CD4-positive, alpha-beta T cell (primary cell): ENCODE results near the gene TUBB. TPM values are rescaled to one million over a fixed set of nuclear protein-coding genes. Genes with fewer than 3 reads are reported as not detected.
"Not testable (repeated sequence)": the region's sequence is repeated elsewhere in the genome, so short reads cannot be mapped to it uniquely, and the experiment has no call there.

Experiments used
- ATAC-seq: fragments of 200-7000 bp; cut with Tn5 transposase; one replicate; pipeline ENCODE4 v1.10.0; 2022; ENCODE audit warnings: mild to moderate bottlenecking; ENCODE audit not compliant: poor library complexity
- CTCF ChIA-PET: fragments of 350-600 bp; sonication (Branson Sonifier 250); formaldehyde crosslinking; loops from one replicate; lab custom pipeline; 2021; ENCODE audit warnings: antibody characterized with exemption, inconsistent platforms; lab: Charles Lee
- POLR2A ChIA-PET: fragments of 350-600 bp; sonication (Branson Sonifier 250); formaldehyde crosslinking; loops from one replicate; lab custom pipeline; 2021; ENCODE audit warnings: antibody characterized with exemption, inconsistent platforms; lab: Charles Lee
- DNase-seq, 14 experiments: peaks; one replicate each; pipeline ENCODE4 v3.0.0-alpha.2; 2013 to 2020; ENCODE audit warnings: mixed read lengths in 2 of 14
- H3K27ac ChIP-seq, 2 donors: one replicate each; pipeline versions ENCODE4 v1.5.1 to v1.7.0; 2013; ENCODE audit warnings: low read length in 2 of 2, low read depth in 1 of 2, mild to moderate bottlenecking in 1 of 2
- H3K27me3 ChIP-seq, 2 experiments: 1 replicate in 1 of 2; 2 replicates in 1 of 2; pipeline versions ENCODE4 v1.6.1 to v1.7.0; 2013; ENCODE audit warnings: low read length in 2 of 2, control low read depth in 1 of 2, mild to moderate bottlenecking in 1 of 2, moderate library complexity in 1 of 2; ENCODE audit not compliant: insufficient read depth in 2 of 2, control insufficient read depth in 1 of 2
- H3K36me3 ChIP-seq: one replicate; pipeline ENCODE4 v1.6.1; 2013; ENCODE audit warnings: low read length, control low read depth; ENCODE audit not compliant: insufficient read depth
- H3K4me1 ChIP-seq: one replicate; pipeline ENCODE4 v1.6.1; 2013; ENCODE audit warnings: low read length, control low read depth; ENCODE audit not compliant: insufficient read depth
- H3K4me3 ChIP-seq: one replicate; pipeline ENCODE4 v1.5.1; 2013; ENCODE audit warnings: mild to moderate bottlenecking, low read length, moderate library complexity
- H3K9me3 ChIP-seq, 2 experiments: 1 replicate in 1 of 2; 2 replicates in 1 of 2; pipeline versions ENCODE4 v1.6.1 to v1.7.0; 2013; ENCODE audit warnings: low read length in 2 of 2, mild to moderate bottlenecking in 2 of 2, control low read depth in 1 of 2, moderate library complexity in 1 of 2; ENCODE audit not compliant: control insufficient read depth in 1 of 2, insufficient read depth in 1 of 2
- H3K27ac Mint-ChIP-seq: one replicate; pipeline ENCODE4 v1.8.0; 2020; ENCODE audit warnings: mixed read lengths
- H3K27me3 Mint-ChIP-seq: one replicate; pipeline ENCODE4 v1.8.0; 2021; ENCODE audit warnings: mixed read lengths
- H3K36me3 Mint-ChIP-seq: one replicate; pipeline ENCODE4 v1.8.0; 2021; ENCODE audit warnings: low read depth, mixed read lengths
- H3K4me1 Mint-ChIP-seq: one replicate; pipeline ENCODE4 v1.8.0; 2021; ENCODE audit warnings: low read depth, mixed read lengths
- H3K4me3 Mint-ChIP-seq: one replicate; pipeline ENCODE4 v1.8.0; 2020; ENCODE audit warnings: mild to moderate bottlenecking, mixed read lengths
- H3K9me3 Mint-ChIP-seq: one replicate; pipeline ENCODE4 v1.8.0; 2020; ENCODE audit warnings: mixed read lengths
- CTCF ChIP-seq: fragments of 200-600 bp; IDR thresholded peaks from one replicate; pipeline ENCODE4 v1.8.0; 2022; ENCODE audit warnings: antibody characterized with exemption, mild to moderate bottlenecking
- intact Hi-C, 2 experiments: fragments of 100-400 bp; cut with DNase I in 1 of 2; cut with micrococcal nuclease in 1 of 2; formaldehyde crosslinking; loops; one replicate each; pipeline versions ENCODE4 v1.15.1 to v1.9.0; 2023 to 2025; cut with DNase I, micrococcal nuclease
- total RNA-seq, 174 experiments: library from RNA in 2 of 174; stranded (reverse) in 2 of 174; gene quantifications; one replicate each; pipeline ENCODE4 v1.2.3 and lab custom pipeline; 2021 to 2026

Gene TUBB
- total RNA-seq, 2 experiments from 2014 or later = 76.0 to 78.4 TPM

GRCh38 chr6:30714263-30714662 lies 5.9 kb upstream of the TUBB start:
- intact Hi-C loops = no loop called here
- DNase-seq (no peak), ATAC-seq (no peak)
- Mint-ChIP-seq H3K9me3 (no peaks in the 10 kb centered on the region), H3K36me3 (peaks cover 73% of the 10 kb centered on the region), H3K27ac (no peak overlapping the region), H3K4me1 (peaks cover 25% of the 10 kb centered on the region), H3K27me3 (no peaks in the 10 kb centered on the region), H3K4me3 (no peak overlapping the region)
- TF ChIP-seq CTCF = no peak
- ChIA-PET CTCF (interaction anchor here (20.2 kb wide), 1 partner anchor 36 kb away, joined by 526 read pairs; the partner anchor contains the start of gene DHX16), POLR2A (no interaction called here)
- Histone ChIP-seq H3K27ac (no peak overlapping the region), H3K4me1 (peaks cover 27% of the 10 kb centered on the region), H3K4me3 (no peak overlapping the region), H3K9me3 (no peaks in the 10 kb centered on the region), H3K36me3 (peaks cover 39% of the 10 kb centered on the region), H3K27me3 (no peaks in the 10 kb centered on the region)

- Mint-ChIP-seq H3K27me3 (no peaks in the 10 kb centered on the region), H3K4me3 (peak overlapping the region; percentile 95), H3K9me3 (no peaks in the 10 kb centered on the region), H3K36me3 (peaks cover 72% of the 10 kb centered on the region), H3K4me1 (peaks cover 41% of the 10 kb centered on the region), H3K27ac (peak overlapping the region; percentile 96)
- ChIA-PET CTCF (interaction anchor here (0.6 to 20.2 kb wide), 7 partner anchors 15 to 174 kb away, joined by 3 to 526 read pairs (median 4); partner anchors contain the start of genes DHX16 and MRPS18B), POLR2A (interaction anchor here (0.6 to 11.0 kb wide), 27 partner anchors 10 to 1097 kb away, joined by 3 to 381 read pairs (median 4); partner anchors contain the start of genes ABCF1, DHX16, GNL1 and MRPS18B)
- H3K4me1 ChIP-seq = peaks cover 37% of the 10 kb centered on the region
- ATAC-seq (no peak), DNase-seq (no peak)
- H3K9me3 ChIP-seq = no peaks in the 10 kb centered on the region
- TF ChIP-seq CTCF = no peak
- intact Hi-C loops = loop anchor here (1.0 to 5.0 kb wide), 3 partner anchors 30 to 228 kb away; partner anchors contain the start of genes GNL1 (in 1 of the 2), HLA-E (in 1 of the 2) and PRR3 (in 1 of the 2)
- peak overlapping the region; percentile 86 to 90 for H3K27ac ChIP-seq
- peaks cover 26% of the 10 kb centered on the region for H3K36me3 ChIP-seq
- no peaks in the 10 kb centered on the region for H3K27me3 ChIP-seq
- H3K4me3 ChIP-seq = peak overlapping the region; percentile 81
Observed at GRCh38 chr6:30716879-30717128, 3.3 kb upstream of the TUBB start.

GRCh38 chr6:30717129-30717844 lies 2.9 kb upstream of the TUBB start, which contains the start of gene MDC1:
Gene MDC1 (minus strand): TSS chr6:30717281. CDS start chr6:30715175, 2,106 bp downstream.
- Mint-ChIP-seq H3K27me3 (no peaks in the 10 kb centered on the region), H3K27ac (peak within 1 kb of the TSS; percentile 96), H3K36me3 (peaks cover 68% of the 10 kb centered on the region), H3K4me3 (peak within 1 kb of the TSS; percentile 95), H3K4me1 (peaks cover 45% of the 10 kb centered on the region), H3K9me3 (no peaks in the 10 kb centered on the region)
- H3K36me3 ChIP-seq = peaks cover 22% of the 10 kb centered on the region
- no peaks in the 10 kb centered on the region for H3K27me3 ChIP-seq
- TF ChIP-seq CTCF = peak; percentile 45
- POLR2A ChIA-PET = interaction anchor here (0.5 to 11.0 kb wide), 30 partner anchors 9 to 1097 kb away, joined by 3 to 381 read pairs (median 4); partner anchors contain the start of genes ABCF1, DHX16, GNL1 and MRPS18B
- H3K4me3 ChIP-seq = peak within 1 kb of the TSS; percentile 81
- peak; percentile 96 to 100 (median 98) for DNase-seq
- peak; percentile 73 for ATAC-seq
- peaks cover 42% of the 10 kb centered on the region for H3K4me1 ChIP-seq
- CTCF ChIA-PET = interaction anchor here (0.6 to 20.2 kb wide), 8 partner anchors 8 to 174 kb away, joined by 3 to 526 read pairs (median 4); partner anchors contain the start of genes DHX16 and MRPS18B
- H3K27ac ChIP-seq = peak within 1 kb of the TSS; percentile 86 to 90
- intact Hi-C loops = loop anchor here (1.0 to 5.0 kb wide), 3 partner anchors 30 to 228 kb away; partner anchors contain the start of genes GNL1 (in 1 of the 2), HLA-E (in 1 of the 2) and PRR3 (in 1 of the 2)
- no peaks in the 10 kb centered on the region for H3K9me3 ChIP-seq

- peaks cover 50% of the 10 kb centered on the region for H3K4me1 ChIP-seq
Observed at GRCh38 chr6:30717845-30718720, 2.1 kb upstream of the TUBB start.

More at GRCh38 chr6:30717845-30718720, 2.1 kb upstream of the TUBB start:
- DNase-seq = peak in 1 of 14 experiments; percentile 2
- POLR2A ChIA-PET = interaction anchor here (0.7 to 11.0 kb wide), 17 partner anchors 9 to 505 kb away, joined by 3 to 381 read pairs (median 8); partner anchors contain the start of genes ABCF1, DHX16, GNL1 and MRPS18B
- peak overlapping the region; percentile 96 for H3K27ac Mint-ChIP-seq
- peaks cover 53% of the 10 kb centered on the region for H3K4me1 Mint-ChIP-seq
- Histone ChIP-seq H3K27ac (peak overlapping the region in 1 of 2 donors; percentile 71), H3K36me3 (peaks cover 22% of the 10 kb centered on the region), H3K4me3 (peak overlapping the region; percentile 81)
- H3K4me3 Mint-ChIP-seq = peak overlapping the region; percentile 95
- H3K9me3 Mint-ChIP-seq, H3K27me3 Mint-ChIP-seq, H3K9me3 ChIP-seq, ATAC-seq, H3K27me3 ChIP-seq: not testable (repeated sequence)
- H3K36me3 Mint-ChIP-seq = peaks cover 68% of the 10 kb centered on the region
- CTCF ChIA-PET = interaction anchor here (0.9 to 20.2 kb wide), 7 partner anchors 9 to 175 kb away, joined by 3 to 526 read pairs (median 4); partner anchors contain the start of genes DHX16 and MRPS18B
- intact Hi-C loops = loop anchor here (1.0 to 5.0 kb wide), 3 partner anchors 31 to 229 kb away; partner anchors contain the start of genes GNL1 (in 1 of the 2), HLA-E (in 1 of the 2) and PRR3 (in 1 of the 2)
